Uterus (tissue), 2 donors: ENCODE measurements around the gene DERL3.

ENCODE experiments used
- POLR2A ChIP-seq, 2 donors: fragments of 450-650 bp; IDR thresholded peaks; one replicate each; pipeline ENCODE4 v1.6.1; 2016; ENCODE audit warnings: antibody characterized with exemption in 2 of 2, mild to moderate bottlenecking in 1 of 2, moderate library complexity in 1 of 2
- TF ChIP-seq, protein P1 (sequence below), 4 experiments: fragments of 200-600 bp in 2 of 4; fragments of 450-650 bp in 2 of 4; sonication (generic) in 2 of 4; IDR thresholded peaks; one replicate each; pipeline ENCODE4 v1.5.1; 2016 to 2019; ENCODE audit warnings: antibody characterized with exemption in 4 of 4, mild to moderate bottlenecking in 2 of 4, moderate library complexity in 1 of 4

DNA sequence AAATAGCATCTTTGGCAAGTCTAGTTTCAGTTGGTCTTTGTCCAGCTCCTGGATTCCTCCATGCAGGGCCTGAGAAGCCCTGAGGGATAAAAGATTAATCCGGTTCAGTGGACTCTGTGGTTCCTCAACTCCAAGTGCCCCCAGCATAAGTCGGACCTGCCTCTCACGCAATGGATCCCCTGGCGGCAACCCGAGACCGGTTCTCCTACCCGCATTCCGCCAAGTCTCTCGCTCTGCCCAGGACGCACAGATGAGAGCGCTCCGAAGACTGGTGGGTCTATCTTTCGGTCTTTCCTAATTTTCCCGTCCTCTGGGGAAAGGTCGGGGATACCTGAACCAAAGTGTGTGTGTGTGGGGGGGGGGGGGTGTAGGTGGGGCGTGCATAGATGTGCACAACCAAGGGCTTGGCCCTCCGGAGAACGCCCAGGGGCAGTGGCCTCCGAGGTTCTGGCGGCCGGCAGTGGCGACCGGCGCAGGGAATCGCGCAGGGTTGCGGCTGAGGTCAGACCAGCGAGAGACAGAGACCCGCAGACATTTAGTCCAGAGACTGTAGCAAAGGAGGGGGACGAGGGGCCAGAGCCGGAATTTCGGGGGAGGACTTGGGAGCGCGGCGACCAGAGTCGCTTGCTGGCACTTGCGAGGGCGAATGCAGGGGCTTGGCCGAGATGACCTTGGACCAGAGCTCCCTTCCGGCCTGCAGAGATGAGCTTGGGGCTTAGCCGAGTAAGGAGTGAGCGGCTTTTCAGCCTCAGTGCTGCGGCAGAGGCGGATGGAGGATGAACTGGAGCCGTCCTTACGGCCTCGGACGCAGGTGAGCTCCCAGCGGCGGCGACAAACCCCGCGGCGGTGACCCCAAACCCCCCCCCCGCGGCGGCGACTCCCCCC lies 18.2 kb upstream of the DERL3 start:
- TF ChIP-seq, protein P1, sequence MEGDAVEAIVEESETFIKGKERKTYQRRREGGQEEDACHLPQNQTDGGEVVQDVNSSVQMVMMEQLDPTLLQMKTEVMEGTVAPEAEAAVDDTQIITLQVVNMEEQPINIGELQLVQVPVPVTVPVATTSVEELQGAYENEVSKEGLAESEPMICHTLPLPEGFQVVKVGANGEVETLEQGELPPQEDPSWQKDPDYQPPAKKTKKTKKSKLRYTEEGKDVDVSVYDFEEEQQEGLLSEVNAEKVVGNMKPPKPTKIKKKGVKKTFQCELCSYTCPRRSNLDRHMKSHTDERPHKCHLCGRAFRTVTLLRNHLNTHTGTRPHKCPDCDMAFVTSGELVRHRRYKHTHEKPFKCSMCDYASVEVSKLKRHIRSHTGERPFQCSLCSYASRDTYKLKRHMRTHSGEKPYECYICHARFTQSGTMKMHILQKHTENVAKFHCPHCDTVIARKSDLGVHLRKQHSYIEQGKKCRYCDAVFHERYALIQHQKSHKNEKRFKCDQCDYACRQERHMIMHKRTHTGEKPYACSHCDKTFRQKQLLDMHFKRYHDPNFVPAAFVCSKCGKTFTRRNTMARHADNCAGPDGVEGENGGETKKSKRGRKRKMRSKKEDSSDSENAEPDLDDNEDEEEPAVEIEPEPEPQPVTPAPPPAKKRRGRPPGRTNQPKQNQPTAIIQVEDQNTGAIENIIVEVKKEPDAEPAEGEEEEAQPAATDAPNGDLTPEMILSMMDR (IDR thresholded peaks at IDR 0.05) = no peak
- no peak for TF ChIP-seq POLR2A (IDR thresholded peaks at IDR 0.05)
